HCT116 (cell line): Measurements from ENCODE around the gene SPRED1. TPM values are rescaled to one million over a fixed set of nuclear protein-coding genes. Genes with fewer than 3 reads are reported as not detected.

ENCODE experiments used
- ATAC-seq: fragments of 200-7000 bp; cut with Tn5 transposase; 2 replicates; pipeline ENCODE4 v1.9.1; 2020; ENCODE audit warnings: mild to moderate bottlenecking, moderate library complexity
- BruUV-seq: library from RNA; stranded (reverse); fragments of 400-500 nt; replicated peaks from 2 replicates; lab custom pipeline; 2021; lab: Mats Ljungman, UMichigan
- CTCF ChIA-PET: fragments of 300-600 bp; sonication (Branson Sonifier 250); formaldehyde crosslinking; loops from one replicate; lab custom pipeline; 2021; ENCODE audit warnings: antibody characterized with exemption; lab: Charles Lee
- POLR2A ChIA-PET: fragments of 300-600, 350-600 bp; sonication (Branson Sonifier 250); formaldehyde crosslinking; loops from one replicate; lab custom pipeline; 2021; ENCODE audit warnings: antibody characterized with exemption; lab: Charles Lee
- RAD21 ChIA-PET, 2 experiments: fragments of 300-600 bp; sonication (Branson Sonifier 250); formaldehyde crosslinking; loops; one replicate each; lab custom pipeline; 2023; ENCODE audit warnings: low total read pairs in 2 of 2; ENCODE audit not compliant: uncharacterized antibody in 2 of 2, unreplicated experiment in 2 of 2, low non-redundant PET in 1 of 2; lab: Charles Lee
- DNase-seq: peaks from one replicate; pipeline ENCODE4 v3.0.0-alpha.2; 2010; ENCODE audit warnings: low read depth, low spot score
- H2AFZ ChIP-seq: fragments of 200-600 bp; shearing (Covaris generic), sonication (generic); 2 replicates; pipeline ENCODE4 v1.6.1; 2017; ENCODE audit warnings: low read depth, mixed run types, mixed read lengths, antibody characterized with exemption, low read length; ENCODE audit not compliant: poor library complexity, severe bottlenecking
- H3K27ac ChIP-seq: 2 replicates; pipeline ENCODE4 v1.5.1; 2012; ENCODE audit warnings: low read depth, low read length
- H3K27me3 ChIP-seq: fragments of 200-600 bp; sonication (generic); 2 replicates; pipeline ENCODE4 v1.6.1; 2016; ENCODE audit warnings: mixed run types, low read length, mixed read lengths; ENCODE audit not compliant: insufficient read depth
- H3K36me3 ChIP-seq, 2 experiments: fragments of 200-500 bp in 1 of 2; fragments of 200-600 bp in 1 of 2; sonication (Bioruptor generic) in 1 of 2; sonication (generic) in 1 of 2; 2 replicates each; pipeline versions ENCODE4 v1.5.1 to v1.6.1; 2014 to 2016; ENCODE audit warnings: low read length in 2 of 2, inconsistent platforms in 1 of 2, mixed read lengths in 1 of 2, mixed run types in 1 of 2; ENCODE audit not compliant: insufficient read depth in 2 of 2, control insufficient read depth in 1 of 2
- H3K4me1 ChIP-seq, 2 experiments: fragments of 200-600 bp in 1 of 2; sonication (generic) in 1 of 2; 2 replicates each; pipeline versions ENCODE4 v1.5.1 to v1.6.1; 2012 to 2017; ENCODE audit warnings: low read length in 2 of 2, inconsistent platforms in 1 of 2, mild to moderate bottlenecking in 1 of 2, mixed read lengths in 1 of 2, mixed run types in 1 of 2, moderate library complexity in 1 of 2; ENCODE audit not compliant: insufficient read depth in 2 of 2, control insufficient read depth in 1 of 2
- H3K4me2 ChIP-seq: fragments of 200-600 bp; sonication (generic); 2 replicates; pipeline ENCODE4 v1.6.1; 2017; ENCODE audit warnings: mixed run types, low read length, mixed read lengths
- H3K4me3 ChIP-seq, 2 experiments: fragments of 200-600 bp in 1 of 2; sonication (generic) in 1 of 2; replicated peaks in 1 of 2; 2 replicates each; pipeline ENCODE4 v1.5.1; 2011 to 2016; ENCODE audit warnings: low read length in 2 of 2, control low read depth in 1 of 2, low read depth in 1 of 2, mild to moderate bottlenecking in 1 of 2, mixed read lengths in 1 of 2, mixed run types in 1 of 2
- H3K79me2 ChIP-seq: fragments of 200-600 bp; sonication (generic); 2 replicates; pipeline ENCODE4 v1.6.1; 2017; ENCODE audit warnings: mild to moderate bottlenecking, mixed run types, low read length, moderate library complexity, mixed read lengths; ENCODE audit not compliant: insufficient read depth
- H3K9ac ChIP-seq: fragments of 200-600 bp; sonication (generic); 2 replicates; pipeline ENCODE4 v1.6.1; 2016; ENCODE audit warnings: low read length, mixed read lengths
- H3K9me2 ChIP-seq: fragments of 200-600 bp; sonication (generic), shearing (Covaris generic); 2 replicates; pipeline ENCODE4 v1.6.1; 2017; ENCODE audit warnings: mixed run types, mild to moderate bottlenecking, moderate library complexity; ENCODE audit not compliant: insufficient read depth
- H3K9me3 ChIP-seq, 2 experiments: fragments of 200-500 bp in 1 of 2; fragments of 200-600 bp in 1 of 2; sonication (Bioruptor generic) in 1 of 2; sonication (generic) in 1 of 2; 2 replicates each; pipeline ENCODE4 v1.6.1; 2014 to 2017; ENCODE audit warnings: low read length in 2 of 2, mixed read lengths in 2 of 2, inconsistent platforms in 1 of 2, low read depth in 1 of 2, mild to moderate bottlenecking in 1 of 2, mixed run types in 1 of 2, moderate library complexity in 1 of 2; ENCODE audit not compliant: control insufficient read depth in 1 of 2, insufficient read depth in 1 of 2
- H4K20me1 ChIP-seq: fragments of 200-600 bp; sonication (generic), shearing (Covaris generic); 2 replicates; pipeline ENCODE4 v1.6.1; 2017; ENCODE audit warnings: mixed run types, mild to moderate bottlenecking, moderate library complexity; ENCODE audit not compliant: insufficient read depth
- ATF3 ChIP-seq: IDR thresholded peaks from 2 replicates; pipeline ENCODE4 v1.6.1; 2012
- CBX3 ChIP-seq: IDR thresholded peaks from 2 replicates; pipeline ENCODE4 v1.6.1; 2012; ENCODE audit warnings: low read depth
- ELF1 ChIP-seq: IDR thresholded peaks from 2 replicates; pipeline ENCODE4 v1.6.1; 2012; ENCODE audit warnings: low read depth, borderline replicate concordance
- EZH2 ChIP-seq: fragments of 200-600 bp; sonication (generic); IDR thresholded peaks from 2 replicates; pipeline ENCODE4 v1.6.1; 2017; ENCODE audit warnings: antibody characterized with exemption, mixed run types
- FOSL1 ChIP-seq: IDR thresholded peaks from 2 replicates; pipeline ENCODE4 v1.6.1; 2012; ENCODE audit warnings: low read depth
- JUND ChIP-seq: IDR thresholded peaks from 2 replicates; pipeline ENCODE4 v1.6.1; 2012
- POLR2AphosphoS5 ChIP-seq: IDR thresholded peaks from 2 replicates; pipeline ENCODE4 v1.6.1; 2011; ENCODE audit warnings: mild to moderate bottlenecking, low read depth, low read length, moderate library complexity
- TCF7L2 ChIP-seq: IDR thresholded peaks from 2 replicates; pipeline ENCODE4 v1.7.0; 2011; ENCODE audit warnings: borderline replicate concordance, inconsistent platforms; ENCODE audit not compliant: insufficient read depth, insufficient read length; ENCODE audit errors: extremely low read depth
- ZNF274 ChIP-seq: fragments of 200-500 bp; sonication (Bioruptor generic); IDR thresholded peaks from 2 replicates; pipeline ENCODE4 v1.6.1; 2014; ENCODE audit warnings: mild to moderate bottlenecking, low read depth, low read length, inconsistent platforms
- intact Hi-C: fragments of 100-400 bp; cut with micrococcal nuclease; formaldehyde crosslinking; loops from 2 replicates; pipeline ENCODE4 v1.10.0; 2022
- total RNA-seq: library from RNA; stranded (reverse); gene quantifications from one replicate; pipeline ENCODE4 v1.2.1, GENCODE V29; 2021; ENCODE audit not compliant: unreplicated experiment

Gene SPRED1
- total RNA-seq, 1 experiment from 2014 or later = 24.7 TPM

- ChIA-PET RAD21 (no interaction called here), POLR2A (no interaction called here), CTCF (no interaction called here)
- Histone ChIP-seq H3K4me2 (no peak overlapping the region), H3K9me3 (no peaks in the 10 kb centered on the region), H3K79me2 (peaks cover 52% of the 10 kb centered on the region), H2AFZ (no peak overlapping the region), H3K4me1 (no peaks in the 10 kb centered on the region), H4K20me1 (peaks cover 4% of the 10 kb centered on the region; the same call in 1 of the 2 replicates), H3K36me3 (0 out of 4 replicates have a peak, but pooled peaks cover 0 to 2% of the 10 kb centered on the region in 2 experiments), H3K9ac (no peak overlapping the region), H3K9me2 (no peaks in the 10 kb centered on the region), H3K27ac (no peak overlapping the region), H3K27me3 (no peaks in the 10 kb centered on the region), H3K4me3 (no peak overlapping the region)
- DNase-seq = no peak
- ATAC-seq = no peak
- no TSS peak for BruUV-seq
- TF ChIP-seq ZNF274 = no peak
- intact Hi-C loops = no loop called here
Measured at GRCh38 chr15:38320866-38321265, 68.2 kb downstream of the SPRED1 start.

GRCh38 chr15:38323895-38324294 is 71.3 kb downstream of the SPRED1 start:
- H3K9ac ChIP-seq = no peak overlapping the region
- no peaks in the 10 kb centered on the region for H3K4me1 ChIP-seq
- CTCF ChIA-PET = no interaction called here
- RAD21 ChIA-PET = no interaction called here
- H3K79me2 ChIP-seq = peaks cover 23% of the 10 kb centered on the region
- ATAC-seq (no peak), DNase-seq (no peak)
- no peak overlapping the region for H3K4me2 ChIP-seq
- no peak overlapping the region for H3K4me3 ChIP-seq
- H3K9me3 ChIP-seq = no peaks in the 10 kb centered on the region
- no peak overlapping the region for H2AFZ ChIP-seq
- H3K27ac ChIP-seq = no peak overlapping the region
- 0 out of 2 replicates have a peak, but pooled peaks cover 4% of the 10 kb centered on the region for H4K20me1 ChIP-seq
- peaks cover 2 to 9% of the 10 kb centered on the region in 2 experiments; a peak in 3 of 4 replicates for H3K36me3 ChIP-seq
- POLR2A ChIA-PET = no interaction called here
- no TSS peak for BruUV-seq
- TF ChIP-seq ELF1 = no peak
- no peak for TF ChIP-seq CBX3
- no peak for TF ChIP-seq POLR2AphosphoS5
- no peak for TF ChIP-seq TCF7L2
- TF ChIP-seq EZH2 = no peak
- no peak for TF ChIP-seq ATF3
- no peak for TF ChIP-seq FOSL1
- TF ChIP-seq JUND = no peak
- no peaks in the 10 kb centered on the region for H3K27me3 ChIP-seq
- intact Hi-C loops = no loop called here
- no peaks in the 10 kb centered on the region for H3K9me2 ChIP-seq
